Neural progenitor cell (in vitro differentiated cells): ENCODE measurements around the gene BAAT. TPM values are rescaled to one million over a fixed set of nuclear protein-coding genes. Genes with fewer than 3 reads are reported as not detected.

Experiments used
- DNase-seq: peaks from one replicate; pipeline ENCODE4 v3.0.0-alpha.2; 2016; ENCODE audit warnings: low spot score
- H2AFZ ChIP-seq: fragments of 200-600 bp; sonication (generic); replicated peaks from 2 replicates; pipeline ENCODE4 v1.6.1; 2016; ENCODE audit warnings: antibody characterized with exemption
- H3F3A ChIP-seq: fragments of 200-600 bp; sonication (generic); 2 replicates; pipeline ENCODE4 v1.6.1; 2016; ENCODE audit warnings: antibody characterized with exemption, low read depth
- H3K27ac ChIP-seq: fragments of 200-600 bp; sonication (generic); 2 replicates; pipeline ENCODE4 v1.5.1; 2016; ENCODE audit warnings: mild to moderate bottlenecking
- H3K27me3 ChIP-seq: fragments of 200-600 bp; sonication (generic); 2 replicates; pipeline ENCODE4 v1.6.1; 2016; ENCODE audit warnings: mild to moderate bottlenecking, moderate library complexity
- H3K36me3 ChIP-seq: fragments of 200-600 bp; sonication (generic); 2 replicates; pipeline ENCODE4 v1.5.1; 2016
- H3K4me1 ChIP-seq: fragments of 200-600 bp; sonication (generic); 2 replicates; pipeline ENCODE4 v1.6.1; 2016; ENCODE audit warnings: mixed run types
- H3K4me2 ChIP-seq: fragments of 200-600 bp; sonication (generic); 2 replicates; pipeline ENCODE4 v1.6.1; 2016
- H3K4me3 ChIP-seq: fragments of 200-600 bp; sonication (generic); 2 replicates; pipeline ENCODE4 v1.5.1; 2016
- H3K79me2 ChIP-seq: fragments of 200-600 bp; sonication (generic); 2 replicates; pipeline ENCODE4 v1.6.1; 2016; ENCODE audit warnings: low read depth
- H3K9ac ChIP-seq: fragments of 200-600 bp; sonication (generic); 2 replicates; pipeline ENCODE4 v1.6.1; 2016
- H3K9me3 ChIP-seq: fragments of 200-600 bp; sonication (generic); 2 replicates; pipeline ENCODE4 v1.5.1; 2016; ENCODE audit warnings: low read depth
- H4K20me1 ChIP-seq: fragments of 200-600 bp; sonication (generic); 2 replicates; pipeline ENCODE4 v1.6.1; 2016; ENCODE audit warnings: low read depth
- H3K27ac Mint-ChIP-seq: 3 replicates; pipeline ENCODE4 v1.8.0; 2021; ENCODE audit warnings: mixed read lengths
- H3K27me3 Mint-ChIP-seq: 2 replicates; pipeline ENCODE4 v1.8.0; 2022; ENCODE audit warnings: low read depth, mild to moderate bottlenecking, inconsistent platforms, moderate library complexity, mixed read lengths; ENCODE audit not compliant: insufficient read depth
- H3K36me3 Mint-ChIP-seq: 3 replicates; pipeline ENCODE4 v1.8.0; 2021; ENCODE audit warnings: mixed read lengths
- H3K4me1 Mint-ChIP-seq: 3 replicates; pipeline ENCODE4 v1.8.0; 2021; ENCODE audit warnings: mixed read lengths
- H3K4me3 Mint-ChIP-seq: 3 replicates; pipeline ENCODE4 v1.8.0; 2021; ENCODE audit warnings: mild to moderate bottlenecking, moderate library complexity, mixed read lengths
- H3K9me3 Mint-ChIP-seq: 3 replicates; pipeline ENCODE4 v1.8.0; 2020; ENCODE audit warnings: mixed read lengths
- CTCF ChIP-seq: fragments of 200-600 bp; sonication (generic); IDR thresholded peaks from 2 replicates; pipeline ENCODE4 v1.5.1; 2017; ENCODE audit warnings: antibody characterized with exemption, mild to moderate bottlenecking
- EZH2 ChIP-seq: fragments of 200-600 bp; sonication (generic); IDR thresholded peaks from 2 replicates; pipeline ENCODE4 v1.6.1; 2017; ENCODE audit warnings: antibody characterized with exemption, mild to moderate bottlenecking, moderate library complexity
- EZH2phosphoT487 ChIP-seq: fragments of 200-600 bp; sonication (generic); IDR thresholded peaks from 2 replicates; pipeline ENCODE4 v1.6.1; 2017; ENCODE audit warnings: antibody characterized with exemption
- total RNA-seq: library from RNA; depleted of rRNA; stranded (reverse); fragments of >200 nt; gene quantifications from 2 replicates; pipeline ENCODE4 v1.2.3, GENCODE V29; 2015; ENCODE audit warnings: low replicate concordance

Gene BAAT
- total RNA-seq, 1 donor from 2014 or later: 0.09 TPM

- no peaks in the 10 kb centered on the region for H3K36me3 Mint-ChIP-seq
- Histone ChIP-seq H3K79me2 (no peaks in the 10 kb centered on the region), H3K9me3 (no peaks in the 10 kb centered on the region), H3K4me2 (no peak overlapping the region), H3F3A (no peaks in the 10 kb centered on the region), H3K4me3 (no peak overlapping the region), H3K27me3 (no peaks in the 10 kb centered on the region), H4K20me1 (no peaks in the 10 kb centered on the region), H2AFZ (no peak overlapping the region), H3K4me1 (no peaks in the 10 kb centered on the region), H3K27ac (no peak overlapping the region), H3K36me3 (no peaks in the 10 kb centered on the region), H3K9ac (no peak overlapping the region)
- no peak for DNase-seq
- H3K4me1 Mint-ChIP-seq: no peaks in the 10 kb centered on the region
- no peaks in the 10 kb centered on the region for H3K9me3 Mint-ChIP-seq
- no peak overlapping the region for H3K27ac Mint-ChIP-seq
- TF ChIP-seq EZH2 (no peak), CTCF (no peak), EZH2phosphoT487 (no peak)
- no peak overlapping the region for H3K4me3 Mint-ChIP-seq
- H3K27me3 Mint-ChIP-seq: no peaks in the 10 kb centered on the region
These were observed 31.8 kb downstream of the BAAT start for GRCh38 chr9:101352892-101353463.

- no peaks in the 10 kb centered on the region for H3F3A ChIP-seq
- no peaks in the 10 kb centered on the region for H3K79me2 ChIP-seq
- TF ChIP-seq CTCF: no peak
- TF ChIP-seq EZH2: no peak
- TF ChIP-seq EZH2phosphoT487: no peak
- no peak overlapping the region for H3K27ac Mint-ChIP-seq
- H3K27ac ChIP-seq: no peak overlapping the region
- H3K4me3 ChIP-seq: no peak overlapping the region
- no peak for DNase-seq
- no peaks in the 10 kb centered on the region for H3K9me3 ChIP-seq
- H3K27me3 ChIP-seq: no peaks in the 10 kb centered on the region
- H3K36me3 Mint-ChIP-seq: no peaks in the 10 kb centered on the region
- H3K9me3 Mint-ChIP-seq: no peaks in the 10 kb centered on the region
- H3K36me3 ChIP-seq: no peaks in the 10 kb centered on the region
- no peak overlapping the region for H3K4me3 Mint-ChIP-seq
- H3K4me2 ChIP-seq: no peak overlapping the region
- H3K4me1 Mint-ChIP-seq: no peaks in the 10 kb centered on the region
- no peak overlapping the region for H3K9ac ChIP-seq
- H4K20me1 ChIP-seq: no peaks in the 10 kb centered on the region
- H3K27me3 Mint-ChIP-seq: no peaks in the 10 kb centered on the region
- no peaks in the 10 kb centered on the region for H3K4me1 ChIP-seq
- no peak overlapping the region for H2AFZ ChIP-seq
These were observed 34.5 kb downstream of the BAAT start for GRCh38 chr9:101350285-101350684.

- Histone ChIP-seq H3K9ac (no peak overlapping the region), H4K20me1 (no peaks in the 10 kb centered on the region), H3K27ac (no peak overlapping the region), H2AFZ (no peak overlapping the region), H3K79me2 (no peaks in the 10 kb centered on the region), H3K4me1 (no peaks in the 10 kb centered on the region), H3K36me3 (no peaks in the 10 kb centered on the region), H3K27me3 (no peaks in the 10 kb centered on the region), H3F3A (no peaks in the 10 kb centered on the region), H3K4me3 (no peak overlapping the region), H3K9me3 (no peaks in the 10 kb centered on the region), H3K4me2 (no peak overlapping the region)
- peaks cover 2% of the 10 kb centered on the region for H3K9me3 Mint-ChIP-seq
- no peak overlapping the region for H3K4me3 Mint-ChIP-seq
- no peaks in the 10 kb centered on the region for H3K4me1 Mint-ChIP-seq
- peaks cover 5% of the 10 kb centered on the region for H3K27me3 Mint-ChIP-seq
- no peak for DNase-seq
- no peak for TF ChIP-seq EZH2phosphoT487
- no peak for TF ChIP-seq EZH2
- no peak for TF ChIP-seq CTCF
- H3K27ac Mint-ChIP-seq: no peak overlapping the region
- no peaks in the 10 kb centered on the region for H3K36me3 Mint-ChIP-seq
These were observed 42.2 kb downstream of the BAAT start for GRCh38 chr9:101342595-101342994.
